DND-41 (cell line): ENCODE results near the gene FOXA1.

Experiments
- ATAC-seq: fragments of 200-7000 bp; cut with Tn5 transposase; 3 replicates; pipeline ENCODE4 v1.9.1; 2021; ENCODE audit warnings: low read depth; ENCODE audit not compliant: insufficient read depth
- DNase-seq: peaks from one replicate; pipeline ENCODE4 v3.0.0-alpha.2; 2020
- H2AFZ ChIP-seq: 2 replicates; pipeline ENCODE4 v1.6.0; 2012; ENCODE audit warnings: low read depth, low read length
- H3K27ac ChIP-seq: 2 replicates; pipeline ENCODE4 v1.5.1; 2012; ENCODE audit warnings: low read length, inconsistent platforms
- H3K27me3 ChIP-seq: fragments of 200-600 bp; sonication (generic); 2 replicates; pipeline ENCODE4 v1.6.0; 2012; ENCODE audit warnings: low read length, mild to moderate bottlenecking, inconsistent platforms; ENCODE audit not compliant: insufficient read depth, poor library complexity
- H3K36me3 ChIP-seq: 2 replicates; pipeline ENCODE4 v1.5.1; 2012; ENCODE audit warnings: low read length, inconsistent platforms; ENCODE audit not compliant: insufficient read depth
- H3K4me1 ChIP-seq: 2 replicates; pipeline ENCODE4 v1.5.1; 2012; ENCODE audit warnings: mild to moderate bottlenecking, low read length; ENCODE audit not compliant: insufficient read depth
- H3K4me2 ChIP-seq: 2 replicates; pipeline ENCODE4 v1.6.0; 2012; ENCODE audit warnings: mild to moderate bottlenecking, moderate library complexity, low read length, inconsistent platforms; ENCODE audit not compliant: insufficient read depth
- H3K4me3 ChIP-seq, 2 experiments: fragments of 200-600 bp in 1 of 2; shearing (Covaris generic) in 1 of 2; 2 replicates each; pipeline ENCODE4 v1.5.1; 2012 to 2016; ENCODE audit warnings: inconsistent platforms in 2 of 2, low read length in 2 of 2, mild to moderate bottlenecking in 2 of 2, low read depth in 1 of 2, moderate library complexity in 1 of 2
- H3K79me2 ChIP-seq: 2 replicates; pipeline ENCODE4 v1.6.0; 2012; ENCODE audit warnings: low read length, inconsistent platforms; ENCODE audit not compliant: insufficient read depth
- H3K9ac ChIP-seq: 2 replicates; pipeline ENCODE4 v1.6.0; 2012; ENCODE audit warnings: low read depth, mild to moderate bottlenecking, inconsistent platforms, low read length, moderate library complexity
- H3K9me3 ChIP-seq: 2 replicates; pipeline ENCODE4 v1.5.1; 2012; ENCODE audit warnings: low read length, moderate library complexity, mild to moderate bottlenecking, inconsistent platforms; ENCODE audit not compliant: insufficient read depth, severe bottlenecking
- H4K20me1 ChIP-seq: 2 replicates; pipeline ENCODE4 v1.6.0; 2012; ENCODE audit warnings: low read length; ENCODE audit not compliant: insufficient read depth
- EZH2 ChIP-seq: IDR thresholded peaks from 3 replicates; pipeline ENCODE4 v1.6.1; 2012; ENCODE audit warnings: borderline replicate concordance, low read depth, mild to moderate bottlenecking, moderate library complexity, low read length, inconsistent platforms; ENCODE audit not compliant: severe bottlenecking
- TF ChIP-seq, protein P1 (sequence below): IDR thresholded peaks from 2 replicates; pipeline ENCODE4 v1.5.1; 2012; ENCODE audit warnings: borderline replicate concordance, low read length, moderate library complexity, mild to moderate bottlenecking; ENCODE audit not compliant: poor library complexity, severe bottlenecking; ENCODE audit errors: extremely low read depth

The FOXA1 gene

DNA sequence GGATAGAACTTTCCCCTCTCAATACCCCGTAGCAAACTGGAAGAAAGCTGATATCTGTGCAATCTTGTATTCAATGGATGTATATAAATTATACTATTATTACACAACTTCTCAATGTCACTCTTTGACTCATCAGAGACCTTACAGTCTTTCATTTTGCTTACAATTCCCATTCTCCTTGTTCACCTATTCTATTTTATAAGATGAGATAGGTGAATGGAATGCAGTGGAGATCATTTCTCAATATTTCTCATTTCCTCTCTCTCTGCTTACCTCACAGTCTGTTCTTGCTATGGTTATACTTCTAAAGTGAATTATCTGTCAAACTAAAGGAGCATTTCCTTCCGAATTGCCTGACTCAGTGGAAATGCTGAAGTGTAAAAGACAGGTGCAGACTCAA, 14.9 kb downstream of the FOXA1 start:
- no peak overlapping the region for H3K27ac ChIP-seq
- ATAC-seq (no peak), DNase-seq (no peak)
- no peak overlapping the region for H3K9ac ChIP-seq
- H2AFZ ChIP-seq: no peak overlapping the region
- H4K20me1 ChIP-seq: no peaks in the 10 kb centered on the region
- no peaks in the 10 kb centered on the region for H3K79me2 ChIP-seq
- H3K9me3 ChIP-seq: no peaks in the 10 kb centered on the region
- H3K4me3 ChIP-seq: no peak overlapping the region
- no peak overlapping the region for H3K4me2 ChIP-seq
- H3K36me3 ChIP-seq: no peaks in the 10 kb centered on the region
- TF ChIP-seq, protein P1, sequence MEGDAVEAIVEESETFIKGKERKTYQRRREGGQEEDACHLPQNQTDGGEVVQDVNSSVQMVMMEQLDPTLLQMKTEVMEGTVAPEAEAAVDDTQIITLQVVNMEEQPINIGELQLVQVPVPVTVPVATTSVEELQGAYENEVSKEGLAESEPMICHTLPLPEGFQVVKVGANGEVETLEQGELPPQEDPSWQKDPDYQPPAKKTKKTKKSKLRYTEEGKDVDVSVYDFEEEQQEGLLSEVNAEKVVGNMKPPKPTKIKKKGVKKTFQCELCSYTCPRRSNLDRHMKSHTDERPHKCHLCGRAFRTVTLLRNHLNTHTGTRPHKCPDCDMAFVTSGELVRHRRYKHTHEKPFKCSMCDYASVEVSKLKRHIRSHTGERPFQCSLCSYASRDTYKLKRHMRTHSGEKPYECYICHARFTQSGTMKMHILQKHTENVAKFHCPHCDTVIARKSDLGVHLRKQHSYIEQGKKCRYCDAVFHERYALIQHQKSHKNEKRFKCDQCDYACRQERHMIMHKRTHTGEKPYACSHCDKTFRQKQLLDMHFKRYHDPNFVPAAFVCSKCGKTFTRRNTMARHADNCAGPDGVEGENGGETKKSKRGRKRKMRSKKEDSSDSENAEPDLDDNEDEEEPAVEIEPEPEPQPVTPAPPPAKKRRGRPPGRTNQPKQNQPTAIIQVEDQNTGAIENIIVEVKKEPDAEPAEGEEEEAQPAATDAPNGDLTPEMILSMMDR: no peak
- no peak for TF ChIP-seq EZH2
- no peaks in the 10 kb centered on the region for H3K27me3 ChIP-seq
- no peaks in the 10 kb centered on the region for H3K4me1 ChIP-seq

DNA sequence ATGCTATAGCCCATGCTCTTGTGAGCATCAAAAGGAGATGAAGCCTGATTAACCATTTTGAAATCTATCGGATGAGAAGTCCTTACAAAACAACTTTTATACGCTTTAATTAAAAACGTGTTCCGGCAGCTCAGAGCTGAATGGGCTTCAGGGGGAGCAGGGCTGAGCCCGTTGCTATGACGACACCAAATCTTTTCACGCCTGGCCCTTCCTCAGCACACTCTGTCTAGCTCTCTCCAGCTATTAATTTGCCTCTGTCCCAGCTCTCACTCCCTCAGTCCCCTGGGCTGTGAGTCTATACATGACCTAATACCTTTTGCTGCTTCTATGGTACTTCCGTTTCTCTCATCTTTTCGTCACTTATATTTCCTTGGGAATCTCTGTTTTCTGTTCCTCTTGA, 15.8 kb downstream of the FOXA1 start:
- Histone ChIP-seq H3K4me3 (no peak overlapping the region), H3K4me1 (no peaks in the 10 kb centered on the region), H3K9me3 (no peaks in the 10 kb centered on the region), H3K27ac (no peak overlapping the region), H4K20me1 (no peaks in the 10 kb centered on the region), H3K79me2 (no peaks in the 10 kb centered on the region), H3K27me3 (no peaks in the 10 kb centered on the region), H3K9ac (no peak overlapping the region), H2AFZ (no peak overlapping the region), H3K4me2 (no peak overlapping the region), H3K36me3 (no peaks in the 10 kb centered on the region)
- no peak for DNase-seq
- TF ChIP-seq EZH2: no peak
- TF ChIP-seq, protein P1: no peak
- ATAC-seq: no peak

DNA sequence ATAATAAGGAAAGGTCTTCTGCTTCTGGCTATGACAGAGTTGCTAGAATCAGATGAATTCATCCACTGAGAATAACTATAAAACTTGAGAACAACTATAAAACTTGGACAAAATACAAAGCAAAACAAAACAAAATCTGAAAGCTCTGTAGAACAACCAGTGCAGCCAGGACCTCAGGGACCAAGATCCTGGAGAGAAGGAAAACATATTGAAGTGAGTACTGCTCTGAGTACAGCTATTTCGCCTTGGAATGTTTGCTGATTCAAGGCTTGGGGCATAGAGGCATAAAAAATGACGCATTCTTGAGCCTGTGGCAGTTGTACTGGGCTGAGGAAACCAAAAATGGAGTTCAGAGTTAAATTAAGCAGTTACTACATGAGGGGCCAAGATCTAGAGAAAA, 21.7 kb downstream of the FOXA1 start:
- no peak for ATAC-seq
- TF ChIP-seq EZH2: no peak
- TF ChIP-seq, protein P1: no peak
- Histone ChIP-seq H3K27me3 (no peaks in the 10 kb centered on the region), H3K9me3 (no peaks in the 10 kb centered on the region), H3K27ac (no peak overlapping the region), H3K4me2 (no peak overlapping the region), H3K36me3 (no peaks in the 10 kb centered on the region), H3K9ac (no peak overlapping the region), H2AFZ (no peak overlapping the region), H4K20me1 (no peaks in the 10 kb centered on the region), H3K4me1 (no peaks in the 10 kb centered on the region), H3K79me2 (no peaks in the 10 kb centered on the region), H3K4me3 (no peak overlapping the region)
- DNase-seq: no peak

DNA sequence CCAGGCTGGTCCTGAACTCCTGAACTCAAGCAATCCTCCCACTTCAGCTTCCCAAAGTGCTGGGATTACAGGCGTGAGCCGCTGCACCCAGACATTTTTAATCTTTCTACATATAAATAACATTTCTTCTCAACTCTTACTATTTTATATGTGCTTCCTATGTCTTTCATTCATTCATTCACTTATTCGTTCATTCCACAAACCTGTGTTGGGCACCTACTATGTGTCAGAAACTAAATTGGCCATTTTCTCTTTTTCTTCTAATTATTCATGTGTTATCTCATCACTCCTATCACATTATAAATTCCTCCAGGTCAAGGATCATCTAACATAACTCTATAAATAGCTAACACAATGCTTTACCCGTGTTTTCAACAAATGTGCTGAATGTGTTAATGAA, 23.7 kb downstream of the FOXA1 start:
- no peak overlapping the region for H3K9ac ChIP-seq
- no peak overlapping the region for H3K4me2 ChIP-seq
- ATAC-seq (no peak), DNase-seq (no peak)
- H3K27ac ChIP-seq: no peak overlapping the region
- no peaks in the 10 kb centered on the region for H3K79me2 ChIP-seq
- H3K27me3 ChIP-seq: no peaks in the 10 kb centered on the region
- no peaks in the 10 kb centered on the region for H3K9me3 ChIP-seq
- no peaks in the 10 kb centered on the region for H3K36me3 ChIP-seq
- H2AFZ ChIP-seq: no peak overlapping the region
- no peak overlapping the region for H3K4me3 ChIP-seq
- no peak for TF ChIP-seq EZH2
- TF ChIP-seq, protein P1: no peak
- H4K20me1 ChIP-seq: no peaks in the 10 kb centered on the region
- no peaks in the 10 kb centered on the region for H3K4me1 ChIP-seq
